KG1 (cell line): ENCODE results near the gene CNTNAP4.

Source experiments
- DNase-seq: peaks from one replicate; lab custom pipeline; 2025; lab: John Stamatoyannopoulos, UW

CNTNAP4 gene

DNA sequence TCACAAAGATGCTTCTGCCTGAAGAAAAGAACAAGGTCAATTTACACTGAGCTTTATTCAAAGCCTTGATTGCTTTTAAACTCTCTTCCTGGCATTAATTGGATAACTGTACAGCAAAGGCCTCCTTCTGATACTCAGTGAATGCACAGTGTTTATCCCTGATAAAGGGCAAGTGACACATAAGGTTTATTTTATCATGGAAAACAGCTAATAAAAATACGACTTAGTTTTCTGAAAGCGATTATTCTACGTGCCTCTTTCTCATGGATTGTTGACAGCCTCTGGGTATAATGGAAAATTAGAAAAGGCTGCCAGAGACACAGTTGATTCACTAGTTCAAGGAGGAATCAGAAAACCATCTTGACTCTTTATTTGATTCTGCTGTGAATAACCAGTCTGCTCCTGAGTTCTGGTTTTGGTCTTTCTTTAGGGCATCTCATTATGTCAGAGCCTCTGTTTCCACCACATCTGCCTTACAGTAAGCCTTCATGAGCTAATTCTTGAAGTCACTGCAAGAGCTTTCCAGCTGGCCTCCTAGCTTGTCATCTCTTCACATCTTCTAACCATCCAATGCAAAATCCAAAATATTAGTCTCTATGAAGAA is 212.9 kb downstream of the CNTNAP4 start:
- DNase-seq: no peak

GRCh38 chr16:76500006-76500405 is 222.8 kb downstream of the CNTNAP4 start:
- no peak for DNase-seq

DNA sequence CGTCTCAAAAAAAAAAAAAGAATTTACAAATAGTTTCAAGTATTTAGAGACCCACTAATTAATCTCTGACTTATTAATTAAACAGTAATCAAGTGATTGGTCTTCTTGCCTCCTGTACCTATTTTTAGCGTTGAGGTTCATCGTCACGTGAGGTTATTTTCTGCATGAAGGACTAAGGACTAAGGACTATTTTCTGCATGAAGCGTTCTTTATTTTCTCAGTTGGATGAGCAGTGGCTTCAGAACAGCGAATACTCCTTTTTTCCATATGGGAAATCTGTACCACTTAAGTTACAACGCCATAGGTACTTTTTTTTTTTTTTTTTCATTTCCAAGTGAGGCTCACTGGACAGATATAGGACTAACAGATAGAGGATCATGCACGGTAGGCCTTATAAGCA is 224.9 kb downstream of the CNTNAP4 start:
- no peak for DNase-seq

DNA sequence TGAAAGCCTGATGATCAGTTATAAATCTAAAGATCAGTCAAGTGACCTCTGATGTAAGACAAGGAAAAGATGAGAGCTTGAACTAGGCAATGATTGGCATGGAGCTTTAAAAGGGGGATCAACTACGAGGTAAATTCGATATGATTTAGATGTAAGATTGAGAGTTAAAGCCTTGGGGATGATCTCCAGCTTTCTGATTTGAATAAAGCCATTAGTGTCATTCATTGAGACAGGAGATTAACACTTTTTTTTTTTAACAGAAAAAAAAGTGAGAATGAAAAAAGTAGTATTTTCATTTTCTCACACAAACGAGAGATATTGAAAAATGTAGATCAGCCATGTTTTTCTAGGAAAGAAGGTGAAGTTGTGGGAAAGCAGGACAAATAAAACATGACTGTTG is 225.4 kb downstream of the CNTNAP4 start:
- DNase-seq: no peak

GRCh38 chr16:76503091-76503490 is 225.9 kb downstream of the CNTNAP4 start:
- no peak for DNase-seq

DNA sequence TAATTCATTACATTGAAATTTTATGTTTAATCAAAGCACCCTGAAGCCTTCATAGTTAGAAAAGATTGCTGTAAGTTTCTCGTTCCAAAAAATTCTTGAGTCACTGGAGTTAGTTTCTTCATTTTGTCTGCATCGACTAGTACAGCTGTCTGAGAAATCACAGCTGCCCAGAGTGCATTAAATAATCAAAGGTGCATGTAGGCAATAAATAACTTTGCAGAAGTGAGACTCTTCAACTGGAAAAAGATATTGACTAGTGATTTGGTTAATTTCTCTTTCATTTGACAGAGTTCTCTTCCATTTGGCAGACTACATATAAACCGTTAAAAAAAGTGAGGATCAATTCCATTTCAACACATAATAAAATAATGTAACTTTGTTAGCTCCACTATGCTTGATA is 234.0 kb downstream of the CNTNAP4 start:
- DNase-seq: no peak

- DNase-seq: no peak
These were observed 241.6 kb downstream of the CNTNAP4 start for GRCh38 chr16:76518781-76519180.

DNA sequence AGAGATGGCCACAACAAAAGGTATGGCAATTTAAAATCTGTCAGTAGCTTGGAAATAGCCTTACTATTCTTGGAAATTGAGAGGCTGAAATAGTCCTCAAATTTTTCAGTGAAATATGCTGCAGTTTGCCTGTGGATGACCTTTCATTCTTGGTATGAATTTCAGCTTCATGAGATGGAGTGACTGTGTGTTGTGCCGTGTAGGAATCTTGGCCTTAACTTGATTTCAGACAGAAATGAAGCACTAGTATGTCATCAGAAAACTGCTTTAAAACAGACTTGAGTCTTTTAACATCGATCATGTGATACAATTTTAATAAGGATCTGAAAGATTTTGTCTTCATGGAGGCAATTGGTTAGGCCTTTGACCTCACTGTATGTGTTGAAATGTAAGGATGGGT is 247.2 kb downstream of the CNTNAP4 start:
- DNase-seq: no peak

GRCh38 chr16:76524769-76525168 is 247.6 kb downstream of the CNTNAP4 start:
- no peak for DNase-seq

DNA sequence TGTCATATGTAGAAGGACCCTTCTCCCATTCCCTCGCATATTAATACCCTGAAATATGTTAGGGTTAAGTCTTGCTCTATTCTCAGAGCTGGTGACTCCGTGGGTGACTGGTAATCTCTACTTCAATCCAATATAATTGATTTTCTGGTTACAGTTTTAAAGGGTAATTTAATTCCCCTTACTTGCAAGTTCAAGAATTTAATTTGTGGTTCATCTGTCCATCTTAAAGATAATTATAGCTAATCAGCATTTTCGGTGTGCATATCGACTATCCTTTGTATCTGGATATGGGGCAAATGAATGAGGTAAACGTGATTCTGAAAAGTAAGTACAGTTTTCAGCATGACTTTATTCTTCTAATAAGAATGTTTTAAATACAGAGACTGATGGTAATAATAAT is 250.0 kb downstream of the CNTNAP4 start:
- no peak for DNase-seq

DNA sequence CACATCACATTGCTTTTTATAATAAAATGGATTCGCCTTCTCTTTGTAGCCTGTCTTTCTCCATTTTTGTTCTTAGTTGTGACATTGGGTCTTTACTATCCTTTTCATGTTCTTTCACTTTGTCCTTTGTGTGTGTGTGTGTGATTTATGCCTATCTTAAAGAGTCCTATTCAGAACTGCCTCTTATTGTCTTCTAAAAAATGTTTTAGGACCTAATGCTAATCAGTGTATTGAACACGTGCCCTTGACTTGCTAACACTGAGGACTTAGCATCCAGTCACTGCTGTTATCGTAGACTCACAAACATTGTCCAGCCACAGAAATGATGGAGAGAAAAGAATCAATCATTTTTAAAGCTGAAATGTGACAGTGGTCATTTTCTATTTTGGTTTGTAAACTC is 251.9 kb downstream of the CNTNAP4 start:
- no peak for DNase-seq

DNA sequence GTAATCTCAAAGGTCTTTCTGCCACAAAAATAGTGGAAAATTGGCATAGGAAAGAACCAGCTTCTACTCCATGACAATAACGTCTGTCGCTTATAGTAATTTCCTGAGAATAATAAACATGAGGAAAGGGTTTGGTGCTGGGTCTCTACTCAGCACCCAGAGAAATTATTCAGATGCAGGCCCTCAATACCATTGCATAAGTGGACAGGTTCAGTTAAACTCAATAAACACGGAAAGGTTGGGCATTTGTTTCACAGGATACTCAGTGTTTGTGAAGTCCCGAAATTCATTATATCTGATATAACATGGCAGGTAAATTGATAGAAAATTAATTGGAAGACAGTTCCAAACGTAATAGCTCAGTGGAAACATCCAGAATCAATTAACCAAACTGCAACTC is 254.0 kb downstream of the CNTNAP4 start:
- DNase-seq: no peak

DNA sequence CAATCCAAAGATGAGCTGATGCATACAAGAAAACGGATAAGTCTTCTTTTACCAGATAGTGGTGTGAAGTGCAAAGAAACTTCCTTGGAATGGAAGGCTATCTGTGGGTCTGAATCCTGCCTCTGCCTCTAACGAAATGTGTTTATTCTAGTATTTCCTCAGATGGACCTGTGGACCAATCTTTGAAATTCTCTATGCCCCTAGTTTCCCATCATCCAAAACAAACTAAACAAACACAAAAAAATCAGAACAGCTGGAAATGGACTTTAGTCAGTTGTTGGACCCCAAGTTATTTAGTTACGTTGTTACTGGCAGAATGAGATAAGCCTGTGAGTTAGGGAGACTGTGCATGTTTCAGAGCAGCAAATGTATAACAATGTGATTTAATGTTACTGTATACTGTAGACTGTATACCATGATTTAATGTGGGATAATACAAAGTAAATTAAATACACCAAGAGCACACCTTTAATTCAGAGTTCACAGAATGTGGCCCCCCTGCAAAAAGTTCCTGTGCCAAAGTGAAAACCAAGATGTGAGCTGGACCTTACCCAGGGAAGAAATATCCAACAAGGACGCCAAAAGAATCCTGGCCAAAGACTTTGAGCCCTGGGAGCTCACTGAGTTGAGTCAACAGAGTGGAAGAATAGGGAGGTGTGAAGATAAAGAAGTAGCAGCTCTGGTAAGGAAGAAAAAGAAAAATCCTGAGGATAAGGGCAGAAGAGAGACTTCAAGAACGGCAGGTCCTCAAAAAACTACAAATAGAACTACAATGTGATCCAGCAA is 255.2 kb downstream of the CNTNAP4 start:
- DNase-seq: no peak

- DNase-seq: no peak
These were observed 262.4 kb downstream of the CNTNAP4 start for GRCh38 chr16:76539609-76540008.

DNA sequence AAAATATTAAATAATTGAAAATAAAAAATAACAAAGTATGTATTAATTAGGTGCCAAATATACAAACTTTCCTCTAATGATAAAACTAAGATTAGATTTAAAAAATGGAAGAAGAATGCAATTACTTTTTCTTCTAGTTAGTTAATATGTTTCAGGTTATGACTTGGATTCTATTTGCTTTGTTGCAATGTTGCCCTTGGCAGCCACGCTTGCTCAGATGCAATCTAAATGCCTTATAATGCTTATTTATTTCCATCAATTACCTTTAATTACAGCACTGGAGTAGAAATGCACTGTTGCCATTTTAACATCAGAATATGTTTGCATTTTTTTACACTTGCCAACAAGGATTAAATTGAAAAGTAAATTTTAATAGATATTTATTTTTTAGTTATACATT is 263.9 kb downstream of the CNTNAP4 start:
- DNase-seq: no peak

DNA sequence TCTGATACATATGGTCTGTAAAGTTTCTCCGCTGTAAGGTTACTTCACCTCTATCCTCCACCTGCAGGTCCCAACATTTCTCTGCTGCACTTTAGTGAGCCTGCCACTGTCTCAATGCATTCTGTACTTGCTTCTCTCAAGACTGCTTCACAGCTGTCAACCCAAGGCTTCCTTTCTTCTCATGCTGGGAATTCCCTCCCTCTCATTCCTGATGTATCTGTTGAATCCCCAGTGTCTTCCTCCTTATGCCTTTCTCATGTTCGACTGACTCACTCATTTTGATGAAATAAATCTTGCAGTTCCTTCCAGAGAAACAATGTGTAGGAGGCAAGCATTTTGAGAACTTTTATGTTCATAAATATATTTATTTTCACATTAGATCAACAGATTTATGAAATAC is 288.3 kb downstream of the CNTNAP4 start:
- no peak for DNase-seq

- no peak for DNase-seq
These were observed 294.6 kb downstream of the CNTNAP4 start for GRCh38 chr16:76571755-76572154.

- no peak for DNase-seq
These were observed 296.1 kb downstream of the CNTNAP4 start for GRCh38 chr16:76573281-76573680.

DNA sequence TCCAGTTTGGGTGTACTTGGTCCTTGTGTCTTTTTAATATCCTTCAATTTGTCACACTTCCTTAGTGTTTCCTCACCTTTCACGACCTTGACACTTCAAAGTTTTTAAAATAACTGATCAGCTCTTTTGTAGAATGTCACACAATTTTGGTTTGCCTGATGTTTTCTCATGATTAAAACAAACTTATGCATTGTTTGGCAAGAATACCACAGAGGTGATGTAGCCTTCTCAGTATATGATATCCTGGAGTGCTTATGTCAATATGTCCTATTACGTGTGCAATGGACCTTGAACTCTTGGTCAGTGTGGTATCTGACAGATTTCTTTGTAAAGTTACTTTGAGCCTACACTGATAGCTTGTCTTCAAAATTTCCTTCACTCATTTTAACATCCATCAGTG is 297.4 kb downstream of the CNTNAP4 start:
- no peak for DNase-seq

DNA sequence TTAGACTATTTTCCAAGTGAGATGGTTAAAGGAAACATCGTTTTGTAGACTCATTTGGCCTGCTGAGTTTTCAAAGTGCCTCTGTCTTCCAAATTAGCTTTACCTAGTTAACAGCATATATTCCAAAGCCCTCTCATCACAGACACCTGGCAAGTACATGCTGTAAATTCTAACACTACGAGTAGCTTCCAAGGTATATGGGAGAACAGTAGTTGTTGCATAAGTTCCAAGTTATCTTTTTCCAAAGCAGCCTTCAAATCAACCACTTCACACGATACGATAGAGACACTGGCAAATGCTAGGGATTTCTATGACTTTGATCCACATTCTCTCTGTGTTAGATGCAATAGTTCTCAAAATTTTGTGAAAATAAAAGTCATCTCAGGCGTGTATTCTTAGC is 299.3 kb downstream of the CNTNAP4 start:
- DNase-seq: no peak

DNA sequence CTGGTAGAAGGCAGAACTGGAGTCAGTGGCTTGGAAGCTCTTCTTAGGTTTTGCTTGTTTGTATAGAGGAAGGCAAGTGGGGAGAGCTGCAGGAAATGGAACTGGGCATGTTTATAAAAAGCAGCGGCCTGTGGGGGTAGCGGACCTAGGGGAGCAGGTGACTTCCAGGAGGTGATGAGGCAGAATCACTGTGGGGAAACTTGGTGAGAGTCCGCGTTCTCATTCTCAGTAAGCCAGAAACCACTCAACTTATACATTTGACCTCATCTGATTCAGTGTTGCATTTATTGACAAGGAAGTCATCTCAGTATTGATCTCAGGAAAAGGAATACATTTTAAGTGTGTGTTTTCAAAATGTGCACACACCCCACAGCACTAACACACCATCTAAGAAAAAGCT is 299.8 kb downstream of the CNTNAP4 start:
- DNase-seq: no peak

DNA sequence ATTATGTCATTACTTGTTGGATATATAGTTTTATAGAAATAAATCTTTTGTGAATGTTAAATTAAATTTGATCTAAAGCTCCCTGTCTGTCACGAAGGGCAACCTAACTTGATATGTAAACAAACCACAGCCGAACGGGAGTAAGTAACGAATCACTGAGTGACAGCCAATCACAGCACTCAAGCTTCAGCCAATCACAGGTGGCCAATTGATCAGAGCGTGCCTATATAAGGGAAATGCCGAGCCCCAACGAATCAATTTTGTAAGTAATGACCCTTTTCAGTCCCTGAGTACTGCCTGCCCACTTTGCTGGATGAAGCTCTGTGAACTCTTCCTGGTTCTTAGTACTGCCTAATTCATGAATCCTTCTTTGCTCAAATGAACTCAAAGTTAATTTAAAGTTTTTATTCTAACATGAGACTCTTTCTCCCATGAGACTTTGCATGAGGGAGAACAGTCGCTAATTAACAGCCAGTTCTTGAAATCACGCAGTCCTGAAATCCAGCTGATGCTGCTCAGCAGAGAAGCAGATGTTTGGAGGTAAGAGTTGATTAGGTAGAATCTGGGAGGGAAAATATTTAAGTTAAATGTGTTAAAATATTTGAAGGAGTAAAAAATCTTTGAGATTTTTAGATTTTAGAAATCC is 302.2 kb downstream of the CNTNAP4 start:
- DNase-seq: no peak

DNA sequence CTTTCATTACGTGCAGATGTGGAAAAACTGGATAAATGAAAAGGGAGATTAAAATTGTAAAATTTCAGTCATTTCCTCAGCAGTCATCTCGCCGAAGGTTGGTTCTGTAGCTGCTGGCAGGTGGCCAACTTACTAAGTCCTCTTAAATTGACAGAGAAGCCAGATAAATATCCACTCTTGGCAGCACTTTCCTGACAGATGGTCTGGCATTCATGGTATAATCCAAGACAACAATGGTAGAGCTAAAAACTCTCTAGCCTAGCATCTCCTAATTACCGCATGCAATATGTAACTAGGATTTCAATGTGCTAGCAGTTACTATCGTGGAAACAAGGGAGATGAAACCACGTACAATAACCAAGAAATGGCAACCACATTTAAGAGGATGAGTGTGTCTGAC is 306.3 kb downstream of the CNTNAP4 start:
- DNase-seq: no peak

- DNase-seq: no peak
These were observed 306.7 kb downstream of the CNTNAP4 start for GRCh38 chr16:76583945-76584344.
